LNCaP clone FGC (cell line): ENCODE results near the gene MYADML2.
"Not testable (repeated sequence)": the region's sequence is repeated elsewhere in the genome, so short reads cannot be mapped to it uniquely, and the experiment has no call there.

Experiments
- DNase-seq: peaks from one replicate; pipeline ENCODE4 v3.0.0-alpha.2; 2011; ENCODE audit warnings: low read depth
- H3K4me3 ChIP-seq: 2 replicates; pipeline ENCODE4 v1.5.1; 2011; ENCODE audit warnings: mild to moderate bottlenecking, low read depth, low read length, control low read depth
- CTCF ChIP-seq: IDR thresholded peaks from 2 replicates; pipeline ENCODE4 v1.5.1; 2012; ENCODE audit warnings: mild to moderate bottlenecking; ENCODE audit not compliant: control insufficient read depth, insufficient read depth; ENCODE audit errors: extremely low read depth

MYADML2 gene

GRCh38 chr17:81956607-81957589 is 9.9 kb upstream of the MYADML2 start:
- TF ChIP-seq CTCF, result no peak
- no peak for DNase-seq
- no peak overlapping the region for H3K4me3 ChIP-seq

DNA sequence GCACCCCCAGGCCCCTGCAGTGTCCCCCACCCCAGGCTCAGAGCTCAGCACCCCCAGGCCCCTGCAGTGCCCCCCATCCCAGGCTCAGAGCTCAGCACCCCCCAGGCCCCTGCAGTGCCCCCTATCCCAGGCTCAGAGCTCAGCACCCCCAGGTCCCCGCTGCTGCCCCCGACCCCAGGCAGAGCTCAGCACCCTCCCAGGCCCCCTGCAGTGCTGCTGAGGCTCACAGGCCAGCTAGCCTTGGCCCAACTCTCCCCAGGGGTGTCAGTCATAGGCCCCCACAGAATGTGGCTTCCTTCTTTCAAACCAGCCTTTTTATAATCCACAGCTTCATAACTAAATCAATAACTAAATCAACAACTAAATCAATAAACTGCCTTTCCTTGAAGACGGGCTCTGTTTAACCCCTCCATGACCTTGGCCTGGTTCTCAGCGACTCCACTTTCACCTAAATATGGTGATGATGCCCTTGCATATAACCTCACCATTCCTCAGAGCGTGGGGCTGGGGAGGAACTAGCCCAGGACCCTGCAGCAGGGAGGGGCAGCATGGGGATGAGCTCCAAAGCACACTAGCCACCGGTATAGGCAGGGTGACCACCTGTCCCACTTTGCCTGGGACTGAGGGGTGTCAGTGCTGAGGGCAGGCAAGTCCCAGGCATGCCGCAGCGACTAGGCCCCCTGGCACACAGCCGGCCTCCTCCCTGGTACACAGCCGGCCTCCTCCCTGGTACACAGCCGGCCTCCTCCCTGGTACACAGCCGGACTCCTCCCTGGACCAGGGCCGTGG is 8.9 kb upstream of the MYADML2 start:
- no peak for DNase-seq
- no peak overlapping the region for H3K4me3 ChIP-seq
- no peak for TF ChIP-seq CTCF

DNA sequence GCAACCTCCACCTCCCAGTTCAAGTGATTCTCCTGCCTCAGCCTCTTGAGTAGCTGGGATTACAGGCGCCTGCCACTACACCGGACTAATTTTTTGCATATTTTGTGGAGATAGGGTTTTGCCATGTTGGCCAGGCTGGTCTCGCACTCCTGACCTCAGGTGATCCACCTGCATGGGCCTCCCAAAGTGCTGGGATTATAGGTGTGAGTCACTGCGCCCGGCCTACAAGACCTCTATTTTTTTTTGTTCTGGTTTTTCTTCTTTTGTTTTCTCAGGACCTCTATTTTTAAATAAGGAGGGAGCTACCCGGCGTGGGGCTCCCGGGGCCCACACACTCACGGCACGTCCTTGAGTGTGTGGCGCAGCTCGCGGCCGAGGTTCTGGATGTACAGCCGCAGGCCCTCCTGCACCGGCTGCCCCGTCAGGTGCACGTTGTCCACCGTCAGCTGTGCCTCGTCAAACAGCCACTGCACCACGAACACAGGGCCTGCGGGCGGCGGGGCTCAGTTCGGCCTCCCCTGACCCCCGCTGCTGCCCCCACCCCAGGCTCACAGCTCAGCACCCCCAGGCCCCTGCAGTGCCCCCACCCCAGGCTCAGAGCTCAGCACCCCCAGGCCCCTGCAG is 8.1 kb upstream of the MYADML2 start:
- no peak for DNase-seq
- no peak overlapping the region for H3K4me3 ChIP-seq
- TF ChIP-seq CTCF, result no peak

DNA sequence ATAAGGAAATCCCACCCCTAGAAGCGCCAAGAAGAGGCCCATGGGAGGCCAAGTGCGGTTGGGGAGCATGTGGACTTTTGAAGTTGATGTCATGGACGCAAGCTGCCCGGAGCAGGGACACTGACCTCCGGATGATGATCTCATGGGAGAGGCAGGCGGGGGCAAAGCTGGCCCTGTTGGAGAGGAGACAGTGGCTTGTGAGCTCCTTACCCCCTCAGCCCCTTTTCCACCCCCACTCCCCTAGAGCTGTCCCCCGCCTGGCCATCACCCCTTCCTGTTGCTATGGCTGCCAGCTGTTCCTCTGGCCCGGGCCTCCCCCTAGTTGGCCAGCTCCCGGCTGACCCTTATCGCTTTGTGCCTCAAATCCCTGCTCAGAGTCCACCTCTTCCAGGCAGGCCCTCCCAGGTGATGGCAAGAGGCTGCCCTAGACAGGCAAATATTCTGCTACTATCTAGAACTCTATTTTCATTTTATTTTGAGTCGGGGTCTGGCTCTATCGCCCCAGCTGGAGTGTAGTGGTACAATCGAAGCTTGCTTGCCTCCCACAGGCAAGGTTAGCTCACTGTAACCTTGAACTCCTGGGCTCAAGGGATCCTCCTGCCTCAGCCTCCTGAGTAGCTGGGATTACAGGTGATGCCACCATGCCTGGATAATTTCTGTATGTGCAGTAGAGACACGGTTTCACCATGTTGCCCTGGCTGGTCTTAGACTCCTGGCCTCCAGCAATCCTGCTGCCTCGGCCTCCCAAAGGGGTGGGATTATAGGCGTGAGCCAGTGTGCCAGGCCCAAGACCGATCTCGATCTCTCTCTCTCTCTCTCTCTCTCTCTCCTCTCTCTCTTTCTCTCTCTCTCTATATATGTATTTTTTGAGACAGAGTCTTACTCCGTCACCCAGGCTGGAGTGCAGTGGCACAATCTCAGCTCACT is 7.4 kb upstream of the MYADML2 start:
- H3K4me3 ChIP-seq, result no peak overlapping the region
- TF ChIP-seq CTCF, result no peak
- no peak for DNase-seq

DNA sequence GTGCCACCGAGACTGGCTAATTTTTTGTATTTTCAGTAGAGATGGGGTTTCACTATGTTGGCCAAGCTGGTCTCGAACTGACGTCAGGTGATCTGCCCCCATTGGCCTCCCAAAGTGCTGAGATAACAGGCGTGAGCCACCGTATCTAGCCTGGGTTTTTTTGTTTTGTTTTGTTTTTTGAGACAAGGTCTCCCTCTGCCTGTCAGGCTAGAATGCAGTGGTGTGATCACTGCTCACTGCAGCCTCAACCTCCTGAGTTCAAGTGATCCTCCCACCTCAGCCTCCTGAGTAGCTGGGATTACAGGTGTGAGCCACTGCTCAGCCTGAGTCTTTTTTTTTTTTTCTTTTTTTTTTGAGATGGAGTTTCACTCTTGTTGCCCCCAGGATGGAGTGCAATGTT is 6.4 kb upstream of the MYADML2 start:
- not testable (repeated sequence) for H3K4me3 ChIP-seq

GRCh38 chr17:81952792-81953228 is 5.8 kb upstream of the MYADML2 start:
- no peak for TF ChIP-seq CTCF
- H3K4me3 ChIP-seq, result no peak overlapping the region
- no peak for DNase-seq

More for the DNA sequence above, 6.4 kb upstream of the MYADML2 start:
- DNase-seq, result not testable (repeated sequence)
